ENCODE data around the gene FANCD2OS. TPM values are rescaled to one million over a fixed set of nuclear protein-coding genes. Genes with fewer than 3 reads are reported as not detected.
"Not testable (repeated sequence)": the region's sequence is repeated elsewhere in the genome, so short reads cannot be mapped to it uniquely, and the experiment has no call there.

The FANCD2OS gene
- total and polyA plus RNA-seq, 5 experiments from 2014 or later, result not detected

GRCh38 chr3:10090774-10091173 is 17.3 kb downstream of the FANCD2OS start:
- peaks cover 0 to 40% (median 20%) of the 10 kb centered on the region in 3 donors for H3K36me3 Mint-ChIP-seq
- DNase-seq, H3K27me3 Mint-ChIP-seq, H3K27ac Mint-ChIP-seq, H3K4me3 Mint-ChIP-seq, ATAC-seq, H3K4me1 Mint-ChIP-seq, POLR2A ChIA-PET, H3K9me3 Mint-ChIP-seq: not testable (repeated sequence)

GRCh38 chr3:10090179-10090578 is 17.9 kb downstream of the FANCD2OS start:
- Mint-ChIP-seq H3K36me3 (peaks cover 0 to 40% (median 22%) of the 10 kb centered on the region in 3 donors), H3K27ac (no peak overlapping the region), H3K27me3 (no peaks in the 10 kb centered on the region), H3K4me1 (no peaks in the 10 kb centered on the region), H3K9me3 (no peaks in the 10 kb centered on the region), H3K4me3 (no peak overlapping the region)
- POLR2A ChIA-PET, result interaction anchor here (0.8 kb wide), 1 partner anchor 9 kb away, joined by 3 read pairs; no protein-coding TSS in a partner anchor
- ATAC-seq, result no peak
- no peak for DNase-seq

- H3K36me3 Mint-ChIP-seq, result peaks cover 0 to 46% (median 24%) of the 10 kb centered on the region in 3 donors
- POLR2A ChIA-PET, result no interaction called here
- no peaks in the 10 kb centered on the region for H3K9me3 Mint-ChIP-seq
- no peak overlapping the region for H3K4me3 Mint-ChIP-seq
- ATAC-seq (no peak), DNase-seq (no peak)
- H3K4me1 Mint-ChIP-seq, result no peaks in the 10 kb centered on the region
- H3K27ac Mint-ChIP-seq, result no peak overlapping the region
- H3K27me3 Mint-ChIP-seq, result no peaks in the 10 kb centered on the region
Observed at GRCh38 chr3:10088256-10088655, 19.8 kb downstream of the FANCD2OS start.

- no peaks in the 10 kb centered on the region for H3K9me3 Mint-ChIP-seq
- H3K27ac Mint-ChIP-seq, result no peak overlapping the region
- DNase-seq (no peak), ATAC-seq (no peak)
- no peaks in the 10 kb centered on the region for H3K4me1 Mint-ChIP-seq
- H3K4me3 Mint-ChIP-seq, result no peak overlapping the region
- H3K36me3 Mint-ChIP-seq, result peaks cover 0 to 49% (median 18%) of the 10 kb centered on the region in 3 donors
- POLR2A ChIA-PET, result no interaction called here
- H3K27me3 Mint-ChIP-seq, result no peaks in the 10 kb centered on the region
Observed at GRCh38 chr3:10085738-10086137, 22.3 kb downstream of the FANCD2OS start.

- no peaks in the 10 kb centered on the region for H3K4me1 Mint-ChIP-seq
- H3K9me3 Mint-ChIP-seq, result no peaks in the 10 kb centered on the region
- POLR2A ChIA-PET, result interaction anchor here (1.1 kb wide), 1 partner anchor 13 kb away, joined by 3 read pairs; no protein-coding TSS in a partner anchor
- no peak overlapping the region for H3K4me3 Mint-ChIP-seq
- peaks cover 0 to 45% (median 12%) of the 10 kb centered on the region in 3 donors for H3K36me3 Mint-ChIP-seq
- no peaks in the 10 kb centered on the region for H3K27me3 Mint-ChIP-seq
- H3K27ac Mint-ChIP-seq, result peak overlapping the region in 1 of 10 donors; percentile 8
- ATAC-seq (no peak), DNase-seq (no peak)
Observed at GRCh38 chr3:10081871-10082270, 26.2 kb downstream of the FANCD2OS start.

- DNase-seq (no peak), ATAC-seq (no peak)
- Mint-ChIP-seq H3K36me3 (peaks cover 0 to 22% (median 2%) of the 10 kb centered on the region in 3 donors), H3K27ac (no peak overlapping the region), H3K4me3 (no peak overlapping the region), H3K4me1 (no peaks in the 10 kb centered on the region), H3K27me3 (no peaks in the 10 kb centered on the region), H3K9me3 (no peaks in the 10 kb centered on the region)
- POLR2A ChIA-PET, result no interaction called here
Observed at GRCh38 chr3:10074666-10075065, 33.4 kb downstream of the FANCD2OS start.

- H3K4me3 Mint-ChIP-seq, result not testable (repeated sequence)
Observed at GRCh38 chr3:10070077-10070476, 38.0 kb downstream of the FANCD2OS start.

GRCh38 chr3:10055097-10055496 is 53.0 kb downstream of the FANCD2OS start:
- no peak for DNase-seq
- H3K4me3 Mint-ChIP-seq, result no peak overlapping the region
- peaks cover 0 to 3% (median 0%) of the 10 kb centered on the region in 9 donors for H3K9me3 Mint-ChIP-seq
- no peaks in the 10 kb centered on the region for H3K27me3 Mint-ChIP-seq
- H3K4me1 Mint-ChIP-seq, result no peaks in the 10 kb centered on the region
- peaks cover 4 to 27% (median 12%) of the 10 kb centered on the region in 3 donors for H3K36me3 Mint-ChIP-seq
- ATAC-seq, result no peak
- no peak overlapping the region for H3K27ac Mint-ChIP-seq
- POLR2A ChIA-PET, result no interaction called here

More at GRCh38 chr3:10070077-10070476, 38.0 kb downstream of the FANCD2OS start:
- ATAC-seq, H3K4me1 Mint-ChIP-seq, POLR2A ChIA-PET, DNase-seq, H3K27me3 Mint-ChIP-seq, H3K27ac Mint-ChIP-seq: not testable (repeated sequence)
- Mint-ChIP-seq H3K36me3 (peaks cover 11 to 44% (median 20%) of the 10 kb centered on the region in 3 donors), H3K9me3 (peaks cover 0 to 12% (median 0%) of the 10 kb centered on the region in 9 donors)

Other genes starting within 250 kb of the FANCD2OS start
- under 1 TPM in 1 of 2 experiments, not detected in 1; 0.31 TPM for gene CIDEC, start 228.0 kb downstream of the FANCD2OS start, total RNA-seq
- under 1 TPM in 1 of 3 donors, not detected in 2; 0.26 TPM for gene CIDEC, start 228.0 kb downstream of the FANCD2OS start, polyA plus RNA-seq
- gene JAGN1, start 217.6 kb downstream of the FANCD2OS start, total RNA-seq, result 10 to 100 TPM; 38.0 to 40.4 TPM
- gene JAGN1, start 217.6 kb downstream of the FANCD2OS start, polyA plus RNA-seq, result 10 to 100 TPM; 38.4 to 48.5 (median 39.8) TPM
- 1 to 10 TPM in 1 of 2 experiments, under 1 TPM in 1; 0.88 to 1.3 TPM for gene IL17RE, start 205.4 kb downstream of the FANCD2OS start, total RNA-seq
- gene IL17RE, start 205.4 kb downstream of the FANCD2OS start, polyA plus RNA-seq, result under 1 TPM in 2 of 3 donors, not detected in 1; 0.16 to 0.64 TPM
- under 1 TPM; 0.39 to 0.66 TPM for gene IL17RC, start 191.2 kb downstream of the FANCD2OS start, total RNA-seq
- 10 to 100 TPM in 1 of 3 donors, 1 to 10 TPM in 2; 9.5 to 10.0 (median 9.8) TPM for gene IL17RC, start 191.2 kb downstream of the FANCD2OS start, polyA plus RNA-seq
- gene CRELD1, start 174.4 kb downstream of the FANCD2OS start, total RNA-seq, result 10 to 100 TPM; 53.4 to 58.3 TPM
- gene CRELD1, start 174.4 kb downstream of the FANCD2OS start, polyA plus RNA-seq, result 10 to 100 TPM; 25.5 to 33.3 (median 29.2) TPM
- 1 to 10 TPM; 5.5 to 6.3 TPM for gene PRRT3, start 155.8 kb downstream of the FANCD2OS start, total RNA-seq
- 1 to 10 TPM; 2.2 to 4.4 (median 3.1) TPM for gene PRRT3, start 155.8 kb downstream of the FANCD2OS start, polyA plus RNA-seq
- 10 to 100 TPM; 31.3 to 35.6 TPM for gene EMC3, start 121.4 kb downstream of the FANCD2OS start, total RNA-seq
- 10 to 100 TPM; 52.6 to 61.5 (median 55.4) TPM for gene EMC3, start 121.4 kb downstream of the FANCD2OS start, polyA plus RNA-seq
- gene FANCD2, start 81.8 kb downstream of the FANCD2OS start, total RNA-seq, result 10 to 100 TPM; 21.5 to 25.5 TPM
- 1 to 10 TPM; 3.9 to 5.6 (median 4.7) TPM for gene FANCD2, start 81.8 kb downstream of the FANCD2OS start, polyA plus RNA-seq
- 10 to 100 TPM; 59.8 to 67.7 TPM for gene BRK1, start 7.4 kb upstream of the FANCD2OS start, total RNA-seq
- 100 to 1,000 TPM; 202 to 259 (median 250) TPM for gene BRK1, start 7.4 kb upstream of the FANCD2OS start, polyA plus RNA-seq
- 10 to 100 TPM; 71.5 to 78.8 TPM for gene VHL, start 33.5 kb upstream of the FANCD2OS start, total RNA-seq
- 10 to 100 TPM; 11.4 to 36.1 (median 16.0) TPM for gene VHL, start 33.5 kb upstream of the FANCD2OS start, polyA plus RNA-seq
- gene IRAK2, start 56.7 kb upstream of the FANCD2OS start, total RNA-seq, result 1 to 10 TPM; 4.3 to 4.4 TPM
- 1 to 10 TPM; 2.9 to 6.0 (median 5.1) TPM for gene IRAK2, start 56.7 kb upstream of the FANCD2OS start, polyA plus RNA-seq
- 10 to 100 TPM; 68.1 to 71.1 TPM for gene TATDN2, start 140.2 kb upstream of the FANCD2OS start, total RNA-seq
- 10 to 100 TPM; 11.5 to 20.9 (median 14.5) TPM for gene TATDN2, start 140.2 kb upstream of the FANCD2OS start, polyA plus RNA-seq
- 1 to 10 TPM; 1.3 to 1.4 TPM for gene GHRL, start 184.7 kb upstream of the FANCD2OS start, total RNA-seq
- gene GHRL, start 184.7 kb upstream of the FANCD2OS start, polyA plus RNA-seq, result 1 to 10 TPM in 1 of 3 donors, under 1 TPM in 1, not detected in 1; 0.22 to 3.2 TPM
- gene SEC13, start 212.9 kb upstream of the FANCD2OS start, total RNA-seq, result 10 to 100 TPM; 59.6 to 70.8 TPM
- gene SEC13, start 212.9 kb upstream of the FANCD2OS start, polyA plus RNA-seq, result 100 to 1,000 TPM; 118 to 120 (median 118) TPM

Measured in naive thymus-derived CD8-positive, alpha-beta T cell (primary cell).